Stimulated activated naive CD8-positive, alpha-beta T cell treated with anti-CD3 and anti-CD28 coated beads, Interleukin-15, Interleukin-2, amounts not matched to agents 100 ng/mL and 50 ng/mL, for 24 hours (primary cell): ENCODE measurements around the gene SLC25A29.
"Not testable (repeated sequence)": the region's sequence is repeated elsewhere in the genome, so short reads cannot be mapped to it uniquely, and the experiment has no call there.

Source experiments
- H3K27ac Mint-ChIP-seq: one replicate; pipeline ENCODE4 v1.8.0; 2021; ENCODE audit warnings: mild to moderate bottlenecking, mixed read lengths
- H3K27me3 Mint-ChIP-seq: one replicate; pipeline ENCODE4 v1.8.0; 2021; ENCODE audit warnings: mixed read lengths
- H3K36me3 Mint-ChIP-seq: one replicate; pipeline ENCODE4 v1.8.0; 2021; ENCODE audit warnings: low read depth, mixed read lengths
- H3K4me1 Mint-ChIP-seq: one replicate; pipeline ENCODE4 v1.8.0; 2021; ENCODE audit warnings: low read depth, mixed read lengths
- H3K4me3 Mint-ChIP-seq: one replicate; pipeline ENCODE4 v1.8.0; 2021; ENCODE audit warnings: mild to moderate bottlenecking, mixed read lengths
- H3K9me3 Mint-ChIP-seq: one replicate; pipeline ENCODE4 v1.8.0; 2021; ENCODE audit warnings: mixed read lengths

The SLC25A29 gene

GRCh38 chr14:100306101-100306997 lies at the start of gene SLC25A29:
SLC25A29 (minus strand) TSS chr14:100306444; CDS start chr14:100306232, 212 bp downstream.
- no peaks in the 10 kb centered on the region for H3K9me3 Mint-ChIP-seq
- H3K4me3 Mint-ChIP-seq, result peak within 1 kb of the TSS; percentile 74
- H3K4me1 Mint-ChIP-seq, result peaks cover 8% of the 10 kb centered on the region
- H3K27ac Mint-ChIP-seq, result no peak within 1 kb of the TSS
- H3K36me3 Mint-ChIP-seq, result no peaks in the 10 kb centered on the region
- peaks cover 5% of the 10 kb centered on the region for H3K27me3 Mint-ChIP-seq

DNA sequence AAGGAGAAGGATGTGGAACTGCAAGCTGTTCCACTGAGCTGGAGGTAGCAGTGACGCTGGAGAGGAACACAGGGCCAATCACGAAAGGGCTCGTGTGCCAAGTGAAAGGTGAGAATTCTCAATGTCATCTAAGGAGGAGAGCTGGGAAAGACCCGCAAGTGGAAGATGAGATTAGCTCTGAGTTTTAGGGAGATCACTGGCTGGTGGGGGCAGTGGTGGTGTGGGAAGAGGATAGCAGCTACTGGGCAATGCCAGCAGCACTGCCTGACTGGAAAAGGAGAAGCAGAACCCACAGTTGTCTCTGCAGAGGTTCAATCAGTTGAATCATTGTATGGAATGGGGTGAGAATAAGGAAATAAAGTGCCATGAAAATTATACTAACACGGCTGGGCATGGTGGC lies 44.7 kb upstream of the SLC25A29 start:
- Mint-ChIP-seq H3K36me3 (peaks cover 81% of the 10 kb centered on the region), H3K4me1 (no peaks in the 10 kb centered on the region), H3K27ac (peak overlapping the region; percentile 38), H3K27me3 (no peaks in the 10 kb centered on the region), H3K4me3 (no peak overlapping the region), H3K9me3 (no peaks in the 10 kb centered on the region)

DNA sequence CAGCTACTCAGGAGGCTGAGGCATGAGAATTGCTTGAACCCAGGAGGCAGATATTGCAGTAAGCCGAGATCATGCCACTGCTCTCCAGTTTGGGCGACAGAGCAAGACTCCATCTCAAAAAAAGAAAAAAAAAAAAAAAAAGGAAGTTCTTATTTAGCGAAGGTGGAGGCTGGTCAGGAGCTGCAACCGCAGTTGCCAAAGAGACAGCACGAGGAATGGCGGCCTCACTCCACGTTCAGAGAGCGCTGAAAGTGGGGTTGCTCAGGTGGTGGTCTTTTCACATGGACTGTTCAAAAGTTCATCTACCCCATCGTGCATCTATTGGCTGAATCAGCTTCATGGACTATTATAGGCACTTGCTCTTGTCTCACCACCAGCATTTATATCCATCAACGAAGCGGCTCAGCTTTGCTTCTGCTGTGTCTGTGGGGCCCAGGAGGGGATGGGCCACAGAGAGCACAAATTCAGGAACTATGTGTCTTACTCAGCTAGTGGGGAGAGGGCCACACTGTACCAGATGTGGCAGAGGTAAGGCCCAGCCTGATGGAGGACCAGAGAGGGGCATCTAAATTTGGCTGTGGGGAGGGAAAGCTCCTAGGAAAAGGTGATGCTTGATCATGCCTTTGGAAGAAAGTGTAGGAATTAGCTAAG lies 44.2 kb upstream of the SLC25A29 start:
- Mint-ChIP-seq H3K9me3 (no peaks in the 10 kb centered on the region), H3K27ac (peak overlapping the region; percentile 38), H3K36me3 (peaks cover 78% of the 10 kb centered on the region), H3K4me1 (no peaks in the 10 kb centered on the region), H3K27me3 (no peaks in the 10 kb centered on the region), H3K4me3 (no peak overlapping the region)

DNA sequence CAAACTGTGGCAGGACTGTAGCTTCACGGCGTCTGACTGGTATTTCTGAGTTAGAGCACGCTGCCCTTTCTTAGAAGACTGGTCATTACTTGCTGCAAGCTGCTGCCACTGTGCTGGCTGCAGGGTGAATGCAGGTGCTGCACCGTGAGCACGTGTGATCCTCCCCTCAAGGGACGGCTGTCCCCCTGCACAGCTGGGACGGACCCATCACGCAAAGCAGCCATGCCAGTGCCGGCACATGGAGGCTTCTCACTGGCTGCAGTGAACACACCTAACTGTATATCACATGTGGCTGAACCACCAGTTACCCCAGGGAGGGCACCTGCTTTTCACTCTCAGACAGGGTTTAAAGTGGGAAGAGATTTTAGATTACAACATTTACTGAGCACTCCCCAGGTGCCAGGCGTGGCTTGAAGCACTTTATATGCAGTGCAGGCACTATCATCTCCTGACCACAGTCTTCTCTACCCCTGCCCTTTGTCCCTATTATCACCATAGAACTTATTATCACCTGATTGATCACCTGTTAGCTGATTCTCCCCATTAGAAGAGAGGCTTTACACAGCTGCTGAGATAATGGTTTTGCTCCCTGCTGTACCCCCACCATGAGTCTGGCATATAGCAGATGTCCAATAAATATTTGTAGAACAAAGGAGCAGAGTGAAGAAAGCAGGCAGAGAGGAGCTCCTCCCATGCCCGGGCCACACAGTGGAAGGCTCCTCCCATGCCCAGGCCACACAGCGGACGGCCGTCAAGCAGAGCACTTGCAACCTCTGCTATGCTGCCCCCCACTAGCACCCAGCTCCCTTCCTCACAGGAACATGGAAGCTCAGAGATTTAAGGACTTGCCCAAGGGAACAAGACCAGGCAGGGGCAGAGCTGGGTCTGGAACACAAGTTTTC lies 42.8 kb upstream of the SLC25A29 start:
- H3K27me3 Mint-ChIP-seq, result no peaks in the 10 kb centered on the region
- H3K4me3 Mint-ChIP-seq, result no peak overlapping the region
- no peaks in the 10 kb centered on the region for H3K9me3 Mint-ChIP-seq
- H3K27ac Mint-ChIP-seq, result no peak overlapping the region
- H3K36me3 Mint-ChIP-seq, result peaks cover 70% of the 10 kb centered on the region
- no peaks in the 10 kb centered on the region for H3K4me1 Mint-ChIP-seq

DNA sequence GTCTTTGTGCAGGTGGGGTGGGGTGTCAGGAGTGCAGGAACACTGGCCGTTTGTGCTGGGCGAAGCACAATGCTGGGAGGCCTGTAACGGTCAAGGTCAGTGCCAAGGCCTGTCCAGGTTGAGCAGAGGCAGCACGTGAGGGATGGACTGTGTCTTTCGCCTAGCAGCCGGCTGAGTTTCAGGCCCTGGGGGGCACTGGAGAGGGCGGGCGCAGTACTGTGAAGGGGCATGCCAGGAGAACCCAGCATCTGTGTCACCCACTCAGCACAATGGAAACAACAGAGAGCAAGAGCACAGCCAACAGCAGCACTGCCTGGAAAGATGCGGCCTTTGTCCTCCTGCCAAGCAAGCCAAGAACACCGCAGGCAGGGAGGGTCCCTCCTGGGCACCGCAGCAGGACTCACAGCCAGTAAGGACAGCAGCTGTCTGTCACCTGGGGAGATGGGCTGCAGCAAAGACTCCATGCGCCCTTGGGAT lies 42.0 kb upstream of the SLC25A29 start:
- Mint-ChIP-seq H3K27ac (no peak overlapping the region), H3K36me3 (peaks cover 70% of the 10 kb centered on the region), H3K9me3 (no peaks in the 10 kb centered on the region), H3K4me1 (peaks cover under 1% of the 10 kb centered on the region), H3K27me3 (no peaks in the 10 kb centered on the region), H3K4me3 (no peak overlapping the region)

DNA sequence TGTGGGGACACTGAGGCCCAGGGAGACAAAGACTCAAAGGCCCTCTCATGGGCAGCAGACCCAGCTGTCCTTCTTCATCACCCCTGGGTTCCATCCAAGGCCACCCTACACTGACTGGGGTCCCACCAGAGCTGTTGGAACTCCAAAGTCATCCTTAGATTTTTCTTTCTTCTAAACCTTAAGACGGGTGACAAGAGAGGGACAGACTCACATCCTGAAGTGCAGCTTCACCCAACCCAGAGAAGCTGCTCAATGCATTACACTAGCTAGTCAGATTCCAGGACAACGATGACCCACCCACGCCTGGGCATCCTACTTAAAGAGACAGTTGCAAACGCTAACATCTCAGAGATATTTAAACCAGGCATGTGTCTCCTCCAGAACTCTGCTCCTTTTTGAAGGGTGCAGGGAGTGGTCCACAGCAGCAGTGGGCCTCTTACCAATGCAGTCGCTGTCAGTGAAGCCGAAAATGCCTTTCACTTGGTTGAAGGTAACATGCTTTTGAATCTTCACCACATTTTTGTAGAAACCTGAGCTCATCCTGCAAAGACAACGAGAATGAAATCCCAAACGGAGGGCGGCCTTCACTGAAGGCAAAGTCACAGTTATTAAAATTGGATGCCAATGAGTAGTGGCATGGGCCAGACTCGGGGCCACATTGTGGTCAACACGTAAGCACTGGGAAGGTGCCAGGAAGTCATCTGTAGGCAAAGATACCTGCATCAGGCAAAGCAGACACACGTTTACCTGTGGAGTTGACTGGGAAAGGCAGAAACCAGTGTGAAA lies 40.3 kb upstream of the SLC25A29 start:
- H3K27ac Mint-ChIP-seq, result no peak overlapping the region
- H3K4me3 Mint-ChIP-seq, result no peak overlapping the region
- peaks cover 18% of the 10 kb centered on the region for H3K4me1 Mint-ChIP-seq
- H3K9me3 Mint-ChIP-seq, result no peaks in the 10 kb centered on the region
- H3K27me3 Mint-ChIP-seq, result no peaks in the 10 kb centered on the region
- peaks cover 75% of the 10 kb centered on the region for H3K36me3 Mint-ChIP-seq

- Mint-ChIP-seq H3K4me3 (no peak overlapping the region), H3K27ac (no peak overlapping the region), H3K9me3 (no peaks in the 10 kb centered on the region), H3K36me3 (peaks cover 74% of the 10 kb centered on the region), H3K27me3 (no peaks in the 10 kb centered on the region), H3K4me1 (peaks cover 24% of the 10 kb centered on the region)
These were observed 39.5 kb upstream of the SLC25A29 start for GRCh38 chr14:100345711-100346110.

- not testable (repeated sequence) for H3K4me3 Mint-ChIP-seq, H3K27me3 Mint-ChIP-seq, H3K9me3 Mint-ChIP-seq, H3K27ac Mint-ChIP-seq
- Mint-ChIP-seq H3K4me1 (peaks cover 30% of the 10 kb centered on the region), H3K36me3 (peaks cover 76% of the 10 kb centered on the region)
These were observed 38.4 kb upstream of the SLC25A29 start for GRCh38 chr14:100344657-100345056.

GRCh38 chr14:100342826-100343225 lies 36.6 kb upstream of the SLC25A29 start:
- peaks cover 30% of the 10 kb centered on the region for H3K4me1 Mint-ChIP-seq
- not testable (repeated sequence) for H3K27ac Mint-ChIP-seq, H3K9me3 Mint-ChIP-seq, H3K27me3 Mint-ChIP-seq, H3K4me3 Mint-ChIP-seq
- peaks cover 71% of the 10 kb centered on the region for H3K36me3 Mint-ChIP-seq

DNA sequence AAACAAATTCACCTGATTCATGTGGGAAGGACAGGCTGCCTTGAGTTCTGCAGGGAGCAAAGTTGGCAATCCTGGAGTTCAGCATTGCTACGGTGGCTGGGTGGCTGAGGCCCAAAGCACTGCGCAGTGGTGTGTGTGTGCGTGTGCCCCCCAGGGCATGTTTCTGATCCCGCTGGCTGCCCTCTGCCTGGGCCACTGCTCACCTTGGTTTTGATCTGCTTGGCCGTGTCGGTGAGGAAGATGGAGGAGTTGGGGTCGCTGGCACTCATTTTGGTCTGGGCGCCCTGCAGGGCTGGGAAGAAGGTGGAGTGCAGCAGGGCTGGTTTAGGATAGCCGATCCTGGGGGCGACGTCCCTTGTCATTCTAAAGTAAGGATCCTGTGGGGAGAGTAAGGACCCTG lies 36.0 kb upstream of the SLC25A29 start:
- H3K4me3 Mint-ChIP-seq, result no peak overlapping the region
- H3K9me3 Mint-ChIP-seq, result no peaks in the 10 kb centered on the region
- no peaks in the 10 kb centered on the region for H3K27me3 Mint-ChIP-seq
- peaks cover 75% of the 10 kb centered on the region for H3K36me3 Mint-ChIP-seq
- H3K4me1 Mint-ChIP-seq, result peaks cover 30% of the 10 kb centered on the region
- H3K27ac Mint-ChIP-seq, result peak overlapping the region; percentile 80

- Mint-ChIP-seq H3K4me1 (peaks cover 33% of the 10 kb centered on the region), H3K36me3 (peaks cover 77% of the 10 kb centered on the region), H3K9me3 (no peaks in the 10 kb centered on the region), H3K4me3 (no peak overlapping the region), H3K27ac (peak overlapping the region; percentile 80), H3K27me3 (no peaks in the 10 kb centered on the region)
These were observed 35.2 kb upstream of the SLC25A29 start for GRCh38 chr14:100341301-100342031.

DNA sequence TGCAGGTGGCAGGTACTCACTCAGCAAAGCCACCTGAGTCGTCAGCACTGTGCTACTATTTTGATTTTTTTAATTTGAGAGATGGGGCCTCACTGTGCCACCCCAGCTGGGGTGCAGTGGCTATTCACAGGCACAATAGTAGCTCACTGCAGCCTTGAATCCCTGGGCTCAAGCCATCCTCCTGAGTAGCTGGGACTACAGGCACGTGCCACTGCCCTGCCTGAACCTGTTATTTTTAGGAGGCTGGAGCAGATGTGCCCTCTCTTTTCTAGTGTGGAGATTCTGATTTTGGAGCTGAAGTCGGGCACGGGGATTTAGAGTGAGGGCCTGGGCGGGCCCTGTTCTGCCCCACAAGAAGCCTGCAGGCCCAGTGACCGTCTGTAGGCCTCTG lies 34.2 kb upstream of the SLC25A29 start:
- H3K9me3 Mint-ChIP-seq, result no peaks in the 10 kb centered on the region
- peak overlapping the region; percentile 80 for H3K27ac Mint-ChIP-seq
- H3K27me3 Mint-ChIP-seq, result no peaks in the 10 kb centered on the region
- H3K4me3 Mint-ChIP-seq, result no peak overlapping the region
- peaks cover 78% of the 10 kb centered on the region for H3K36me3 Mint-ChIP-seq
- peaks cover 33% of the 10 kb centered on the region for H3K4me1 Mint-ChIP-seq

DNA sequence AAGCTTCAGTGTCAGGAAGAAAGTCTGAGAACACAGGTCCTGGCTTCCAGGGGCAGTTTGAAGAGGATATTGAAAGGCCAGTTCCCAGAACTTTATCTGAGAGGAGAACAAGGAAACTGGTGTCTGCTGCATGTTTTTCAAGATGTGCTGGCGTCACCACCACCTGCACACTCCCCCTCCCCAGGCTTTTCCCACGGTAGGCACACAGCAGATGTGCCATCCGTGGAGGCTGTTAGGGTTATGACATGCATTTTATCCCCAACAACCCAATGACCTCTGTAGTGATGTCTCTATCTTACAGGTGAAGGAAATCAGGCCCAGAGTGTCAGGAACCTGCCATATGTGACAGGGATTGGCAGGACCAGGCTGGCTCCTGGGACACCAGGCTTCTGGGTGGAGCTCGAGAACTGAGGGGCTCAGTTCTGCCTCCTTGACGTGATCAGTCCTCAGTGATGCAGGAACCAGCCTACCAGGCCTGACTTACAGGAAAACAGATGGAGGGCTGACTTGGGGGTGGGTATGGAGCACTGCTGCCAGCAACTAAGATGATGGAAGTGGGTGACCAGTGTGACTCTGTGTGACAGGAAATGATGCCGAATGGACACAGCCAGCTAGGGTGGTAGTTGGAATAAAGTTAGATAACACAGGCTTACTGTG lies 33.6 kb upstream of the SLC25A29 start:
- no peaks in the 10 kb centered on the region for H3K9me3 Mint-ChIP-seq
- H3K4me1 Mint-ChIP-seq, result peaks cover 33% of the 10 kb centered on the region
- peaks cover 81% of the 10 kb centered on the region for H3K36me3 Mint-ChIP-seq

More for the DNA sequence above, 33.6 kb upstream of the SLC25A29 start:
- Mint-ChIP-seq H3K27me3 (no peaks in the 10 kb centered on the region), H3K4me3 (no peak overlapping the region), H3K27ac (peak overlapping the region; percentile 80)
